GM12878 (cell line): ENCODE data around the gene GPR39. TPM values are rescaled to one million over a fixed set of nuclear protein-coding genes. Genes with fewer than 3 reads are reported as not detected.

Experiments used
- ATAC-seq: fragments of 200-7000 bp; cut with Tn5 transposase; 3 replicates; pipeline ENCODE4 v1.9.1; 2020; ENCODE audit warnings: mild to moderate bottlenecking, moderate library complexity
- BruUV-seq: library from RNA; stranded (reverse); fragments of 400-500 nt; replicated peaks from 2 replicates; lab custom pipeline; 2021; lab: Mats Ljungman, UMichigan
- CTCF ChIA-PET: fragments of 300-600 bp; sonication (Branson Sonifier 250); formaldehyde crosslinking; extraction: SDS; loops from one replicate; lab custom pipeline; 2021; ENCODE audit warnings: inconsistent platforms; lab: Yijun Ruan, JAX
- POLR2A ChIA-PET: fragments of 350-600 bp; formaldehyde crosslinking; extraction: SDS; loops from one replicate; lab custom pipeline; 2021; ENCODE audit warnings: inconsistent platforms; lab: Charles Lee
- RAD21 ChIA-PET: fragments of 300-600 bp; sonication (Branson Sonifier 250); formaldehyde crosslinking; loops from one replicate; lab custom pipeline; 2023; ENCODE audit warnings: antibody characterized with exemption; ENCODE audit not compliant: unreplicated experiment; lab: Charles Lee
- SMC1A ChIA-PET: fragments of 300-600 bp; sonication (Branson Sonifier 250); formaldehyde crosslinking; loops from one replicate; lab custom pipeline; 2023; ENCODE audit not compliant: unreplicated experiment, uncharacterized antibody; lab: Charles Lee
- DNase-seq: peaks from one replicate; pipeline ENCODE4 v3.0.0-alpha.2; 2011; ENCODE audit warnings: low read depth, low spot score
- FAIRE-seq: peaks from 3 replicates; lab custom pipeline; 2011; peaks lifted over from hg19 to GRCh38; lab: Jason Lieb, UNC
- H2AFZ ChIP-seq: 2 replicates; pipeline ENCODE4 v1.6.0; 2011; ENCODE audit warnings: low read depth, low read length, control low read depth; ENCODE audit not compliant: control insufficient read depth
- H3K27ac ChIP-seq: 2 replicates; pipeline ENCODE4 v1.5.1; 2011; ENCODE audit warnings: control low read depth; ENCODE audit not compliant: control insufficient read depth, insufficient read depth
- H3K27me3 ChIP-seq, 2 experiments: replicated peaks in 1 of 2; 2 replicates each; pipeline versions ENCODE4 v1.6.0 to v1.6.1; 2011; ENCODE audit warnings: low read length in 1 of 2; ENCODE audit not compliant: control insufficient read depth in 2 of 2, insufficient read depth in 2 of 2
- H3K36me3 ChIP-seq, 2 experiments: 2 replicates each; pipeline ENCODE4 v1.5.1; 2011; ENCODE audit warnings: low read length in 1 of 2; ENCODE audit not compliant: control insufficient read depth in 2 of 2, insufficient read depth in 2 of 2
- H3K4me1 ChIP-seq: 2 replicates; pipeline ENCODE4 v1.6.1; 2011; ENCODE audit warnings: mild to moderate bottlenecking, low read length, moderate library complexity, mixed read lengths; ENCODE audit not compliant: control insufficient read depth, insufficient read depth
- H3K4me2 ChIP-seq: 2 replicates; pipeline ENCODE4 v1.6.0; 2011; ENCODE audit warnings: control low read depth; ENCODE audit not compliant: control insufficient read depth, insufficient read depth
- H3K4me3 ChIP-seq: fragments of 200-600 bp; sonication (generic); 2 replicates; pipeline ENCODE4 v1.5.1; 2016
- H3K79me2 ChIP-seq: 2 replicates; pipeline ENCODE4 v1.6.0; 2011; ENCODE audit warnings: low read length; ENCODE audit not compliant: control insufficient read depth, insufficient read depth
- H3K9ac ChIP-seq: 2 replicates; pipeline ENCODE4 v1.8.0; 2011; ENCODE audit warnings: low read length, control low read depth, mixed read lengths; ENCODE audit not compliant: control insufficient read depth, insufficient read depth
- H3K9me3 ChIP-seq: replicated peaks from 3 replicates; pipeline ENCODE4 v1.5.1; 2011; ENCODE audit warnings: mild to moderate bottlenecking, low read length; ENCODE audit not compliant: control insufficient read depth, insufficient read depth
- H4K20me1 ChIP-seq: 2 replicates; pipeline ENCODE4 v1.6.0; 2011; ENCODE audit not compliant: control insufficient read depth, insufficient read depth
- E4F1 ChIP-seq: fragments of 450-650 bp; IDR thresholded peaks from 2 replicates; pipeline ENCODE4 v1.6.1; 2018; ENCODE audit warnings: borderline replicate concordance, mild to moderate bottlenecking; ENCODE audit not compliant: partially characterized antibody
- HDAC2 ChIP-seq: fragments of 200-600 bp; sonication (generic); IDR thresholded peaks from 2 replicates; pipeline ENCODE4 v1.6.1; 2017
- HDGF ChIP-seq: fragments of 450-650 bp; IDR thresholded peaks from 2 replicates; pipeline ENCODE4 v1.6.1; 2016; ENCODE audit warnings: antibody characterized with exemption
- HSF1 ChIP-seq: fragments of 150-350 bp; IDR thresholded peaks from 2 replicates; pipeline ENCODE4 v1.6.1; 2014; ENCODE audit warnings: mild to moderate bottlenecking, low read depth, low read length
- IRF5 ChIP-seq: fragments of 450-650 bp; IDR thresholded peaks from 2 replicates; pipeline ENCODE4 v1.6.1; 2017; ENCODE audit warnings: borderline replicate concordance
- NBN ChIP-seq: fragments of 450-650 bp; IDR thresholded peaks from 2 replicates; pipeline ENCODE4 v1.6.1; 2016
- RBBP5 ChIP-seq: fragments of 200-600 bp; sonication (generic); conservative IDR thresholded peaks from 2 replicates; pipeline ENCODE4 v1.6.1; 2016
- STAT3 ChIP-seq: IDR thresholded peaks from 2 replicates; pipeline ENCODE4 v1.6.1; 2011; ENCODE audit warnings: low read depth, low read length, improper control_type of control experiment
- ZBED1 ChIP-seq: IDR thresholded peaks from 2 replicates; pipeline ENCODE4 v1.6.1; 2016; ENCODE audit warnings: borderline replicate concordance
- ZBTB11 ChIP-seq: fragments of 450-650 bp; formaldehyde crosslinking; IDR thresholded peaks from 2 replicates; pipeline ENCODE4 v1.5.0; 2022; ENCODE audit warnings: mild to moderate bottlenecking, missing genetic modification characterization
- ZBTB40 ChIP-seq: fragments of 450-650 bp; IDR thresholded peaks from 2 replicates; pipeline ENCODE4 v1.6.1; 2016; ENCODE audit warnings: mild to moderate bottlenecking, moderate library complexity, borderline replicate concordance
- WGBS: methylation state at CpG from one replicate; pipeline ENCODE4 v1.1.6; 2016; ENCODE audit warnings: low lambda C conversion rate; ENCODE audit not compliant: insufficient replicate concordance, insufficient coverage; ENCODE audit errors: missing lambda C conversion rate; 5-methylcytosine and 5-hydroxymethylcytosine counted together
- in situ Hi-C: fragments of 300-500 bp; cut with MboI; formaldehyde crosslinking; loops from 9 replicates; pipeline ENCODE4 v1.14.3; 2018; ENCODE audit warnings: mixed read lengths
- intact Hi-C: fragments of 100-400 bp; cut with micrococcal nuclease; formaldehyde crosslinking; loops from one replicate; pipeline ENCODE4 v1.14.2; 2022; ENCODE audit not compliant: unreplicated experiment
- polyA plus RNA-seq, 11 experiments: library from polyadenylated mRNA; depleted of rRNA in 4 of 11; unstranded in 6 of 11; stranded (reverse) in 5 of 11; fragments of >200 nt; fragmentation: Nextera tagmentation in 4 of 11; fragmentation: Illumina TruSeq in 1 of 11; extraction: Ambion mirVana in 4 of 11; extraction: Trizol in 1 of 11; gene quantifications; 1 replicate in 1 of 11; 2 replicates in 10 of 11; pipeline versions ENCODE4 v1.2.1 to v1.2.3, GENCODE V29; 2011 to 2016; ENCODE audit warnings: inconsistent platforms in 2 of 11, missing spikeins in 2 of 11, low read depth in 1 of 11
- total RNA-seq, 4 experiments: library from RNA; depleted of rRNA in 3 of 4; stranded (reverse); fragments of >200 nt in 3 of 4; fragmentation: Illumina TruSeq in 1 of 4; extraction: Trizol in 1 of 4; gene quantifications; 2 replicates each; pipeline versions ENCODE4 v1.2.1 to v1.2.3, GENCODE V29; 2013 to 2021

Gene GPR39
- total and polyA plus RNA-seq, 10 of the 15 experiments (the other 5 are each of a cell fraction or from before 2014, with no cell fraction given) = 0.05 to 0.23 TPM; not detected in 8

GRCh38 chr2:132599556-132599955 is 183.0 kb downstream of the GPR39 start (continued):
- TF ChIP-seq ZBED1 = no peak
- no peak for TF ChIP-seq ZBTB40
- TF ChIP-seq NBN = no peak
- TF ChIP-seq ZBTB11 (CRISPR knock-in tag) = no peak
- TF ChIP-seq STAT3 = no peak
- TF ChIP-seq RBBP5 = no peak
- TF ChIP-seq, all 136 proteins: peak for 0

GRCh38 chr2:132604561-132604960 is 188.0 kb downstream of the GPR39 start:
- no peaks in the 10 kb centered on the region for H3K79me2 ChIP-seq
- no TSS peak for BruUV-seq
- H3K4me1 ChIP-seq = no peaks in the 10 kb centered on the region
- DNase-seq (no peak), FAIRE-seq (no peak), ATAC-seq (no peak)
- ChIA-PET RAD21 (no interaction called here), POLR2A (no interaction called here), CTCF (no interaction called here), SMC1A (no interaction called here)
- in situ Hi-C loops = no loop called here
- no peaks in the 10 kb centered on the region for H3K9me3 ChIP-seq
- H3K27me3 ChIP-seq = no peaks in the 10 kb centered on the region
- H3K36me3 ChIP-seq = no peaks in the 10 kb centered on the region
- no peaks in the 10 kb centered on the region for H4K20me1 ChIP-seq
- H3K4me2 ChIP-seq = no peak overlapping the region
- no peak overlapping the region for H2AFZ ChIP-seq
- WGBS = 0% methylated on average over 1 of the region's 1 CpG
- H3K9ac ChIP-seq = no peak overlapping the region
- intact Hi-C loops = no loop called here
- no peak overlapping the region for H3K4me3 ChIP-seq
- H3K27ac ChIP-seq = no peak overlapping the region
- TF ChIP-seq HDGF (no peak), E4F1 (no peak), HDAC2 (no peak), IRF5 (no peak), HSF1 (no peak)
